HL-60 (cell line): Measurements from ENCODE around the gene SNX10.

ENCODE experiments used
- DNase-seq, 2 experiments: peaks; one replicate each; pipeline ENCODE4 v3.0.0-alpha.2; 2010 to 2020; ENCODE audit warnings: low read depth in 1 of 2, low spot score in 1 of 2
- H3K27ac ChIP-seq: fragments of 250-450 bp; sonication (Bioruptor Pico); replicated peaks from 2 replicates; pipeline ENCODE4 v1.5.1; 2020; ENCODE audit warnings: mild to moderate bottlenecking, moderate library complexity
- H3K27me3 ChIP-seq: fragments of 250-450 bp; sonication (Bioruptor Pico); 2 replicates; pipeline ENCODE4 v1.5.1; 2021; ENCODE audit warnings: mild to moderate bottlenecking, moderate library complexity; ENCODE audit not compliant: insufficient read depth, poor library complexity, severe bottlenecking
- H3K4me3 ChIP-seq: replicated peaks from 2 replicates; pipeline ENCODE4 v1.5.1; 2011; ENCODE audit warnings: mild to moderate bottlenecking, control low read depth, low read length; ENCODE audit not compliant: insufficient read depth
- CTCF ChIP-seq: IDR thresholded peaks from one replicate; pipeline ENCODE4 v1.5.1; 2011; ENCODE audit warnings: low read length, control low read depth, inconsistent platforms; ENCODE audit not compliant: insufficient read depth
- GABPA ChIP-seq: IDR thresholded peaks from 2 replicates; pipeline ENCODE4 v1.6.1; 2012; ENCODE audit warnings: low read depth
- POLR2AphosphoS5 ChIP-seq: IDR thresholded peaks from 2 replicates; pipeline ENCODE4 v1.6.1; 2012; ENCODE audit warnings: low read depth
- SPI1 ChIP-seq: IDR thresholded peaks from 2 replicates; pipeline ENCODE4 v1.6.1; 2012; ENCODE audit warnings: low read depth, mild to moderate bottlenecking, borderline replicate concordance
- TF ChIP-seq, protein P1 (sequence below): IDR thresholded peaks from 2 replicates; pipeline ENCODE4 v1.6.1; 2012; ENCODE audit warnings: low read depth; ENCODE audit not compliant: insufficient replicate concordance

The SNX10 gene

GRCh38 chr7:26390016-26390415, 98.4 kb downstream of the SNX10 start:
- Histone ChIP-seq H3K27me3 (peaks cover 4% of the 10 kb centered on the region), H3K27ac (no peak overlapping the region), H3K4me3 (no peak overlapping the region)
- no peak for TF ChIP-seq CTCF
- TF ChIP-seq POLR2AphosphoS5, result no peak
- TF ChIP-seq GABPA, result no peak
- TF ChIP-seq, protein P1, sequence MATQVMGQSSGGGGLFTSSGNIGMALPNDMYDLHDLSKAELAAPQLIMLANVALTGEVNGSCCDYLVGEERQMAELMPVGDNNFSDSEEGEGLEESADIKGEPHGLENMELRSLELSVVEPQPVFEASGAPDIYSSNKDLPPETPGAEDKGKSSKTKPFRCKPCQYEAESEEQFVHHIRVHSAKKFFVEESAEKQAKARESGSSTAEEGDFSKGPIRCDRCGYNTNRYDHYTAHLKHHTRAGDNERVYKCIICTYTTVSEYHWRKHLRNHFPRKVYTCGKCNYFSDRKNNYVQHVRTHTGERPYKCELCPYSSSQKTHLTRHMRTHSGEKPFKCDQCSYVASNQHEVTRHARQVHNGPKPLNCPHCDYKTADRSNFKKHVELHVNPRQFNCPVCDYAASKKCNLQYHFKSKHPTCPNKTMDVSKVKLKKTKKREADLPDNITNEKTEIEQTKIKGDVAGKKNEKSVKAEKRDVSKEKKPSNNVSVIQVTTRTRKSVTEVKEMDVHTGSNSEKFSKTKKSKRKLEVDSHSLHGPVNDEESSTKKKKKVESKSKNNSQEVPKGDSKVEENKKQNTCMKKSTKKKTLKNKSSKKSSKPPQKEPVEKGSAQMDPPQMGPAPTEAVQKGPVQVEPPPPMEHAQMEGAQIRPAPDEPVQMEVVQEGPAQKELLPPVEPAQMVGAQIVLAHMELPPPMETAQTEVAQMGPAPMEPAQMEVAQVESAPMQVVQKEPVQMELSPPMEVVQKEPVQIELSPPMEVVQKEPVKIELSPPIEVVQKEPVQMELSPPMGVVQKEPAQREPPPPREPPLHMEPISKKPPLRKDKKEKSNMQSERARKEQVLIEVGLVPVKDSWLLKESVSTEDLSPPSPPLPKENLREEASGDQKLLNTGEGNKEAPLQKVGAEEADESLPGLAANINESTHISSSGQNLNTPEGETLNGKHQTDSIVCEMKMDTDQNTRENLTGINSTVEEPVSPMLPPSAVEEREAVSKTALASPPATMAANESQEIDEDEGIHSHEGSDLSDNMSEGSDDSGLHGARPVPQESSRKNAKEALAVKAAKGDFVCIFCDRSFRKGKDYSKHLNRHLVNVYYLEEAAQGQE, result no peak
- no peak for TF ChIP-seq SPI1
- no peak for DNase-seq

GRCh38 chr7:26393818-26394217, 102.2 kb downstream of the SNX10 start:
- no peak for DNase-seq
- Histone ChIP-seq H3K27ac (no peak overlapping the region), H3K27me3 (no peaks in the 10 kb centered on the region), H3K4me3 (no peak overlapping the region)
- TF ChIP-seq, protein P1, result no peak
- no peak for TF ChIP-seq SPI1

DNA sequence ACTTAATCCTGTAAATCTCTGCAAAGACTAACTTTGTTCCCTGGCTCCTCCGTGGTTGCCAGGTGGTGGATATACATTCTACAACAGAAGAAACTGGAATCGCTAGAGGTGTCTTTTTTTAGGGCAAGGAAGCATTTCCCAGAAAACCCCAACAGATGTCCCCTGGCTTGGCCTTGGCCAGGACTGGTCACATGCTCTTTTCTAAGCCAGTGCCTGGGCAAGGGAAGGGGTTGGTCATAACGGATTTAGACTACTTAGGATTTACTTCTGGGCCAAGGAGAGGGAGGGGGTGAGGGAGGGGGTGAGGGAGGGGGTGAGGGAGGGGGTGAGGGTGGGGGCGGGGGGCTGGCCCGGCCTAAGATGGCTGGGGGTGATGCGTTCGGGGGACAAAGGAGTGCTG, 105.7 kb downstream of the SNX10 start:
- Histone ChIP-seq H3K4me3 (no peak overlapping the region), H3K27ac (no peak overlapping the region), H3K27me3 (no peaks in the 10 kb centered on the region)
- no peak for DNase-seq
- TF ChIP-seq SPI1 (no peak), GABPA (no peak), POLR2AphosphoS5 (no peak), CTCF (no peak)
- TF ChIP-seq, protein P1, result no peak
